HG03097 (cell line): ENCODE measurements around the gene OPCML.

Experiments
- ATAC-seq: cut with Tn5 transposase; IDR thresholded peaks from one replicate; pipeline ENCODE4 v1.9.1; 2021; ENCODE audit not compliant: unreplicated experiment, low FRiP score

The OPCML gene

GRCh38 chr11:133541021-133541719 lies 8.9 kb upstream of the OPCML start:
- no peak for ATAC-seq

GRCh38 chr11:133536198-133536597 lies 3.9 kb upstream of the OPCML start:
- ATAC-seq, result no peak

GRCh38 chr11:133533205-133533604 lies 904 bp upstream of the OPCML start:
- ATAC-seq, result no peak

- ATAC-seq, result no peak
These were observed 843 bp downstream of the OPCML start for GRCh38 chr11:133531458-133531857.

- no peak for ATAC-seq
These were observed 1.8 kb downstream of the OPCML start for GRCh38 chr11:133530501-133530835.

- ATAC-seq, result no peak
These were observed 2.3 kb downstream of the OPCML start for GRCh38 chr11:133529807-133530500.

GRCh38 chr11:133526790-133527189 lies 5.5 kb downstream of the OPCML start:
- ATAC-seq, result no peak

- ATAC-seq, result no peak
These were observed 6.3 kb downstream of the OPCML start for GRCh38 chr11:133525976-133526375.

- no peak for ATAC-seq
These were observed 7.8 kb downstream of the OPCML start for GRCh38 chr11:133524488-133524887.

- ATAC-seq, result no peak
These were observed 10.0 kb downstream of the OPCML start for GRCh38 chr11:133522344-133522743.

- ATAC-seq, result no peak
These were observed 10.8 kb downstream of the OPCML start for GRCh38 chr11:133521502-133521901.

- ATAC-seq, result no peak
These were observed 11.6 kb downstream of the OPCML start for GRCh38 chr11:133520707-133521106.

GRCh38 chr11:133519560-133519959 lies 12.7 kb downstream of the OPCML start:
- no peak for ATAC-seq

GRCh38 chr11:133518702-133519264 lies 13.5 kb downstream of the OPCML start:
- ATAC-seq, result no peak

- no peak for ATAC-seq
These were observed 15.5 kb downstream of the OPCML start for GRCh38 chr11:133516845-133517244.

- ATAC-seq, result no peak
These were observed 17.2 kb downstream of the OPCML start for GRCh38 chr11:133515107-133515506.

GRCh38 chr11:133509924-133510697 lies 22.2 kb downstream of the OPCML start:
- no peak for ATAC-seq

GRCh38 chr11:133508468-133508867 lies 23.8 kb downstream of the OPCML start:
- ATAC-seq, result no peak

- ATAC-seq, result no peak
These were observed 25.1 kb downstream of the OPCML start for GRCh38 chr11:133507185-133507584.

- no peak for ATAC-seq
These were observed 25.7 kb downstream of the OPCML start for GRCh38 chr11:133506551-133507094.

GRCh38 chr11:133506023-133506422 lies 26.3 kb downstream of the OPCML start:
- peak; percentile 49 for ATAC-seq
